ENCODE data around the gene ZNF280B. TPM values are rescaled to one million over a fixed set of nuclear protein-coding genes. Genes with fewer than 3 reads are reported as not detected.

The ZNF280B gene
- total and polyA plus RNA-seq, 2 experiments from 2014 or later: 5.5 to 6.7 TPM

DNA sequence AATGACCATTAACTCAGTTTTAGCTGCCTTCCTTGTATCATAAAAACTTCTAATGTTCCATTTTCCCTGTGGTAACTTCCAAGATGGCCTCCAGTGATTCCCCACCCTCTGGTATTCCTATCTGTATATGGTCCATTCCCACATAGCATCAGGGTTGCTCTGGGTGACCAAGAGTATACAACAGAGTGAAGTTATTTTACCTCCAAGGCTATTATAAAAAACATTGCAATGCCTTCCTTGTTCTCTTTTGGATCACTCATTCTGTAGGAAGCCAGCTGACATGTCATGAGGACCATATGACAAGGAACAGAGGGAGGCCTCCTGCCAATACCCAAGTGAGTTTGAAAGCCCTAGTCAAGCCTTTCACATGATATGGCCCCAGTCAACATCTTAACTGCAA lies 30.1 kb downstream of the ZNF280B start (continued):
- TF ChIP-seq, protein P1, sequence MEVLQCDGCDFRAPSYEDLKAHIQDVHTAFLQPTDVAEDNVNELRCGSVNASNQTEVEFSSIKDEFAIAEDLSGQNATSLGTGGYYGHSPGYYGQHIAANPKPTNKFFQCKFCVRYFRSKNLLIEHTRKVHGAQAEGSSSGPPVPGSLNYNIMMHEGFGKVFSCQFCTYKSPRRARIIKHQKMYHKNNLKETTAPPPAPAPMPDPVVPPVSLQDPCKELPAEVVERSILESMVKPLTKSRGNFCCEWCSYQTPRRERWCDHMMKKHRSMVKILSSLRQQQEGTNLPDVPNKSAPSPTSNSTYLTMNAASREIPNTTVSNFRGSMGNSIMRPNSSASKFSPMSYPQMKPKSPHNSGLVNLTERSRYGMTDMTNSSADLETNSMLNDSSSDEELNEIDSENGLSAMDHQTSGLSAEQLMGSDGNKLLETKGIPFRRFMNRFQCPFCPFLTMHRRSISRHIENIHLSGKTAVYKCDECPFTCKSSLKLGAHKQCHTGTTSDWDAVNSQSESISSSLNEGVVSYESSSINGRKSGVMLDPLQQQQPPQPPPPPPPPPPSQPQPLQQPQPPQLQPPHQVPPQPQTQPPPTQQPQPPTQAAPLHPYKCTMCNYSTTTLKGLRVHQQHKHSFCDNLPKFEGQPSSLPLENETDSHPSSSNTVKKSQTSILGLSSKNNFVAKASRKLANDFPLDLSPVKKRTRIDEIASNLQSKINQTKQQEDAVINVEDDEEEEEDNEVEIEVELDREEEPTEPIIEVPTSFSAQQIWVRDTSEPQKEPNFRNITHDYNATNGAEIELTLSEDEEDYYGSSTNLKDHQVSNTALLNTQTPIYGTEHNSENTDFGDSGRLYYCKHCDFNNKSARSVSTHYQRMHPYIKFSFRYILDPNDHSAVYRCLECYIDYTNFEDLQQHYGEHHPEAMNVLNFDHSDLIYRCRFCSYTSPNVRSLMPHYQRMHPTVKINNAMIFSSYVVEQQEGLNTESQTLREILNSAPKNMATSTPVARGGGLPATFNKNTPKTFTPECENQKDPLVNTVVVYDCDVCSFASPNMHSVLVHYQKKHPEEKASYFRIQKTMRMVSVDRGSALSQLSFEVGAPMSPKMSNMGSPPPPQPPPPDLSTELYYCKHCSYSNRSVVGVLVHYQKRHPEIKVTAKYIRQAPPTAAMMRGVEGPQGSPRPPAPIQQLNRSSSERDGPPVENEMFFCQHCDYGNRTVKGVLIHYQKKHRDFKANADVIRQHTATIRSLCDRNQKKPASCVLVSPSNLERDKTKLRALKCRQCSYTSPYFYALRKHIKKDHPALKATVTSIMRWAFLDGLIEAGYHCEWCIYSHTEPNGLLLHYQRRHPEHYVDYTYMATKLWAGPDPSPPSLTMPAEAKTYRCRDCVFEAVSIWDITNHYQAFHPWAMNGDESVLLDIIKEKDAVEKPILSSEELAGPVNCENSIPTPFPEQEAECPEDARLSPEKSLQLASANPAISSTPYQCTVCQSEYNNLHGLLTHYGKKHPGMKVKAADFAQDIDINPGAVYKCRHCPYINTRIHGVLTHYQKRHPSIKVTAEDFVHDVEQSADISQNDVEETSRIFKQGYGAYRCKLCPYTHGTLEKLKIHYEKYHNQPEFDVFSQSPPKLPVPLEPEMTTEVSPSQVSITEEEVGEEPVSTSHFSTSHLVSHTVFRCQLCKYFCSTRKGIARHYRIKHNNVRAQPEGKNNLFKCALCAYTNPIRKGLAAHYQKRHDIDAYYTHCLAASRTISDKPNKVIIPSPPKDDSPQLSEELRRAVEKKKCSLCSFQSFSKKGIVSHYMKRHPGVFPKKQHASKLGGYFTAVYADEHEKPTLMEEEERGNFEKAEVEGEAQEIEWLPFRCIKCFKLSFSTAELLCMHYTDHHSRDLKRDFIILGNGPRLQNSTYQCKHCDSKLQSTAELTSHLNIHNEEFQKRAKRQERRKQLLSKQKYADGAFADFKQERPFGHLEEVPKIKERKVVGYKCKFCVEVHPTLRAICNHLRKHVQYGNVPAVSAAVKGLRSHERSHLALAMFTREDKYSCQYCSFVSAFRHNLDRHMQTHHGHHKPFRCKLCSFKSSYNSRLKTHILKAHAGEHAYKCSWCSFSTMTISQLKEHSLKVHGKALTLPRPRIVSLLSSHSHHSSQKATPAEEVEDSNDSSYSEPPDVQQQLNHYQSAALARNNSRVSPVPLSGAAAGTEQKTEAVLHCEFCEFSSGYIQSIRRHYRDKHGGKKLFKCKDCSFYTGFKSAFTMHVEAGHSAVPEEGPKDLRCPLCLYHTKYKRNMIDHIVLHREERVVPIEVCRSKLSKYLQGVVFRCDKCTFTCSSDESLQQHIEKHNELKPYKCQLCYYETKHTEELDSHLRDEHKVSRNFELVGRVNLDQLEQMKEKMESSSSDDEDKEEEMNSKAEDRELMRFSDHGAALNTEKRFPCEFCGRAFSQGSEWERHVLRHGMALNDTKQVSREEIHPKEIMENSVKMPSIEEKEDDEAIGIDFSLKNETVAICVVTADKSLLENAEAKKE (CRISPR knock-in tag; IDR thresholded peaks at IDR 0.05): no peak
- TF ChIP-seq, protein P2, sequence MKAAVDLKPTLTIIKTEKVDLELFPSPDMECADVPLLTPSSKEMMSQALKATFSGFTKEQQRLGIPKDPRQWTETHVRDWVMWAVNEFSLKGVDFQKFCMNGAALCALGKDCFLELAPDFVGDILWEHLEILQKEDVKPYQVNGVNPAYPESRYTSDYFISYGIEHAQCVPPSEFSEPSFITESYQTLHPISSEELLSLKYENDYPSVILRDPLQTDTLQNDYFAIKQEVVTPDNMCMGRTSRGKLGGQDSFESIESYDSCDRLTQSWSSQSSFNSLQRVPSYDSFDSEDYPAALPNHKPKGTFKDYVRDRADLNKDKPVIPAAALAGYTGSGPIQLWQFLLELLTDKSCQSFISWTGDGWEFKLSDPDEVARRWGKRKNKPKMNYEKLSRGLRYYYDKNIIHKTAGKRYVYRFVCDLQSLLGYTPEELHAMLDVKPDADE (IDR thresholded peaks at IDR 0.05): no peak
- TF ChIP-seq EZH2 (IDR thresholded peaks at IDR 0.05; ENCODE audit: low read depth, unreplicated experiment): no peak
- no peak for TF ChIP-seq POLR2AphosphoS5 (IDR thresholded peaks at IDR 0.05; ENCODE audit: low read depth)

DNA sequence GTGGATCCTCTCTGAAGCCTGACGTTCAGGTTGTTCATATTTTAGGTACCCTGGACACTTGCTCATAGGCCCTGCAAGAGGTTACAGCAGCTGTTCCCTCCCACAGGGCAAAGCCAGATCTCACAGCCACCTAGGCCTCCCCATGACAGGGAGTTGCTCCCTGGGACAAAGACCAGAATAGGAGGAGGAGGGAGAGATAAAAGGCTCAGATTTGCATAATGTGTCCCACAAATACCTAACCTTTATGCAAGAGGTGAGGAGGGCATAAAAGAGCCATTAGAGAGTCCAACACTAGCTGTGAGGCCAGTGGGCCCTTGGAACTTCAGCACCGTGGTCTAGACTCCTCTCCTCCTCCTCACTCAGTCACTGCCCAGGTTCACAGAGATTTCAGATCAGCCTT lies 33.8 kb downstream of the ZNF280B start:
- H2AFZ ChIP-seq: no peak overlapping the region
- no peaks in the 10 kb centered on the region for H3K79me2 ChIP-seq (replicated peaks; ENCODE audit: insufficient read depth)
- H3K36me3 ChIP-seq (ENCODE audit: insufficient read depth): no peaks in the 10 kb centered on the region
- H3K4me1 Mint-ChIP-seq: peaks cover 8% of the 10 kb centered on the region; the same call in 2 of the 3 replicates
- peaks cover 2% of the 10 kb centered on the region; the same call in 2 of the 3 replicates for H3K36me3 Mint-ChIP-seq (ENCODE audit: low read depth)
- no peaks in the 10 kb centered on the region for H3K9me2 ChIP-seq (ENCODE audit: insufficient read depth)
- H3K4me3 ChIP-seq: no peak overlapping the region
- H3K27ac Mint-ChIP-seq: no peak overlapping the region
- H3K4me1 ChIP-seq (ENCODE audit: insufficient read depth): peaks cover 8% of the 10 kb centered on the region
- H3K9me3 Mint-ChIP-seq: peaks cover 13% of the 10 kb centered on the region
- H3K27me3 Mint-ChIP-seq (ENCODE audit: insufficient read depth, low read depth, poor library complexity): peaks cover 26% of the 10 kb centered on the region
- H3K4me3 Mint-ChIP-seq: no peak overlapping the region
- no peak overlapping the region for H3K27ac ChIP-seq (ENCODE audit: low read depth)
- H3K4me2 ChIP-seq: peak overlapping the region; percentile 29; the same call in 1 of the 2 replicates
- peaks cover 97% of the 10 kb centered on the region for H3K27me3 ChIP-seq (ENCODE audit: insufficient read depth)
- H4K20me1 ChIP-seq (replicated peaks; ENCODE audit: insufficient read depth): no peaks in the 10 kb centered on the region; the same call in 1 of the 2 replicates
- DNase-seq (ENCODE audit: low spot score): peak; percentile 20
- no peaks in the 10 kb centered on the region for H3F3A ChIP-seq (replicated peaks; ENCODE audit: low read depth)
- ATAC-seq: peak; percentile 84
- TF ChIP-seq STAT1 (IDR thresholded peaks at IDR 0.05; ENCODE audit: unreplicated experiment) (no peak), JUNB (IDR thresholded peaks at IDR 0.05; ENCODE audit: unreplicated experiment) (no peak), EZH2phosphoT487 (IDR thresholded peaks at IDR 0.05; ENCODE audit: unreplicated experiment) (no peak), CREB1 (CRISPR knock-in tag; IDR thresholded peaks at IDR 0.05; ENCODE audit: low read depth) (no peak)
- TF ChIP-seq, protein P2 (IDR thresholded peaks at IDR 0.05): no peak

All from GM23338 (cell line).